Ovary (tissue), 9 donors: ENCODE measurements around the gene XCL2. TPM values are rescaled to one million over a fixed set of nuclear protein-coding genes. Genes with fewer than 3 reads are reported as not detected.
"Not testable (repeated sequence)": the region's sequence is repeated elsewhere in the genome, so short reads cannot be mapped to it uniquely, and the experiment has no call there.

Experiments
- DNase-seq, 5 donors: peaks; one replicate each; pipeline ENCODE4 v3.0.0-alpha.2; 2019 to 2020
- H3K27ac ChIP-seq, 2 donors: fragments of 200-600 bp; one replicate each; pipeline versions ENCODE4 v1.5.1 to v1.8.0; 2019 to 2022
- H3K27me3 ChIP-seq: fragments of 200-600 bp; one replicate; pipeline ENCODE4 v1.8.0; 2022
- H3K36me3 ChIP-seq: fragments of 200-600 bp; sonication (generic); one replicate; pipeline ENCODE4 v1.5.1; 2019
- H3K4me1 ChIP-seq: one replicate; pipeline ENCODE4 v1.8.1; 2013; ENCODE audit warnings: mild to moderate bottlenecking, moderate library complexity; ENCODE audit not compliant: insufficient read depth
- H3K4me3 ChIP-seq: fragments of 200-600 bp; sonication (generic); one replicate; pipeline ENCODE4 v1.5.1; 2017
- H3K9me3 ChIP-seq, 2 donors: fragments of 200-600 bp in 1 of 2; sonication (generic) in 1 of 2; one replicate each; pipeline versions ENCODE4 v1.5.1 to v1.8.1; 2013 to 2019; ENCODE audit warnings: mild to moderate bottlenecking in 1 of 2, moderate library complexity in 1 of 2
- EP300 ChIP-seq: sonication (generic); formaldehyde crosslinking; IDR thresholded peaks from one replicate; pipeline ENCODE4 v1.6.1; 2017; ENCODE audit warnings: antibody characterized with exemption
- POLR2A ChIP-seq: fragments of 450-650 bp; IDR thresholded peaks from one replicate; pipeline ENCODE4 v1.6.1; 2017; ENCODE audit warnings: antibody characterized with exemption, mild to moderate bottlenecking, moderate library complexity
- WGBS, 3 donors: extraction: QIAGEN DNeasy Blood & Tissue Kit in 1 of 3; methylation state at CpG; one replicate each; pipeline versions ENCODE4 v1.1.5 to v1.1.7; 2013 to 2017; 5-methylcytosine and 5-hydroxymethylcytosine counted together
- intact Hi-C, 4 donors: fragments of 100-400 bp; cut with DNase I; formaldehyde crosslinking; loops; one replicate each; pipeline versions ENCODE4 v1.11.0 to v1.15.1; 2022 to 2023
- polyA plus RNA-seq, 2 donors: library from polyadenylated mRNA; stranded (reverse); fragments of 200-250 nt in 1 of 2; fragments of 350-450 nt in 1 of 2; fragmentation: Illumina TruSeq in 1 of 2; extraction: RNeasy Lipid Tissue Mini Kit (QIAGEN cat#74804) in 1 of 2; gene quantifications; one replicate each; pipeline ENCODE4 v1.2.3, GENCODE V29; 2013 to 2014
- total RNA-seq, 7 donors: library from RNA; depleted of rRNA in 2 of 7; stranded (reverse); fragments of >200 nt in 2 of 7; fragmentation: NEBNext Ultra II Directional in 3 of 7; extraction: Animal tissue kit (Norgen Biotek cat#: 25700) in 3 of 7; gene quantifications; one replicate each; pipeline versions ENCODE4 v1.1.0 to v1.2.4, GENCODE V29; 2016 to 2023
- TF ChIP-seq, protein P1 (sequence below), 3 donors: fragments of 450-650 bp in 2 of 3; fragments of 200-600 bp in 1 of 3; IDR thresholded peaks; one replicate each; pipeline versions ENCODE4 v1.5.1 to v1.8.0; 2016 to 2022; ENCODE audit warnings: antibody characterized with exemption in 3 of 3, mild to moderate bottlenecking in 1 of 3
- donor health status: DM: no; HTN: no; CAD: no; lungs with moderate emphysema.
- donor health status: DM: no; HTN: no; CAD: no.
- donor health status: Bipolar disorder and iron deficiency.
- donor health status: DM: yes; HTN: yes; CAD: no.
- donor health status: DM: no; HTN: no; CAD: no.
- donor health status: DM: yes; HTN: yes; CAD: no.

The XCL2 gene
- total and polyA plus RNA-seq, 9 donors, result 0.48 to 3.9 (median 0.70) TPM; not detected in 3

DNA sequence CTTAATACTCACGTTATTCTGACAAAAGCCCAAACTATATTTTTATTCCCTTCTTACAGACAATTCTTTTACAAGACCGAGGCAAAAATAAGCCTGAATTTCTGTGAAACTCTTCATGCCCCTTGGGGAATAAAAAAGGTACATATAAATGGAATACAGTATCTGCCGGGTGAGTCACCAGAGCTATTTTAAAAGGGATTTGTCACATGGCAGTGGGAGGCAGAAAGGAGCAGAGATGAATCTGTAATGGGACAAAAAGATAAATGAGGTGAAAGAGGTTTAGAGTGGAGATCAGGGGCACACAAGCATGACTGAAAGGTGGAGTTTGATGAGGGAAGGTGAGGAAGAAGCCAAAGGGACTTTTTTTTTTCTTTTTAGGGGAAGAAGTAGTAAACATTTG, 41.4 kb upstream of the XCL2 start:
- no peak for DNase-seq
- H3K9me3 ChIP-seq, result no peaks in the 10 kb centered on the region
- TF ChIP-seq EP300 (no peak), POLR2A (no peak)
- TF ChIP-seq, protein P1, sequence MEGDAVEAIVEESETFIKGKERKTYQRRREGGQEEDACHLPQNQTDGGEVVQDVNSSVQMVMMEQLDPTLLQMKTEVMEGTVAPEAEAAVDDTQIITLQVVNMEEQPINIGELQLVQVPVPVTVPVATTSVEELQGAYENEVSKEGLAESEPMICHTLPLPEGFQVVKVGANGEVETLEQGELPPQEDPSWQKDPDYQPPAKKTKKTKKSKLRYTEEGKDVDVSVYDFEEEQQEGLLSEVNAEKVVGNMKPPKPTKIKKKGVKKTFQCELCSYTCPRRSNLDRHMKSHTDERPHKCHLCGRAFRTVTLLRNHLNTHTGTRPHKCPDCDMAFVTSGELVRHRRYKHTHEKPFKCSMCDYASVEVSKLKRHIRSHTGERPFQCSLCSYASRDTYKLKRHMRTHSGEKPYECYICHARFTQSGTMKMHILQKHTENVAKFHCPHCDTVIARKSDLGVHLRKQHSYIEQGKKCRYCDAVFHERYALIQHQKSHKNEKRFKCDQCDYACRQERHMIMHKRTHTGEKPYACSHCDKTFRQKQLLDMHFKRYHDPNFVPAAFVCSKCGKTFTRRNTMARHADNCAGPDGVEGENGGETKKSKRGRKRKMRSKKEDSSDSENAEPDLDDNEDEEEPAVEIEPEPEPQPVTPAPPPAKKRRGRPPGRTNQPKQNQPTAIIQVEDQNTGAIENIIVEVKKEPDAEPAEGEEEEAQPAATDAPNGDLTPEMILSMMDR (IDR thresholded peaks at IDR 0.05), result no peak
- no peaks in the 10 kb centered on the region for H3K36me3 ChIP-seq
- intact Hi-C loops, result loop anchor here in 2 of 4 donors (10.0 kb wide), 2 partner anchors 140 to 150 kb away; no protein-coding TSS in a partner anchor
- no peaks in the 10 kb centered on the region for H3K27me3 ChIP-seq
- no peak overlapping the region for H3K4me3 ChIP-seq
- H3K4me1 ChIP-seq, result no peaks in the 10 kb centered on the region
- H3K27ac ChIP-seq, result no peak overlapping the region
- WGBS, 3 donors, result 57 to 70% (median 61%) methylated on average over 3 of the region's 3 CpGs

DNA sequence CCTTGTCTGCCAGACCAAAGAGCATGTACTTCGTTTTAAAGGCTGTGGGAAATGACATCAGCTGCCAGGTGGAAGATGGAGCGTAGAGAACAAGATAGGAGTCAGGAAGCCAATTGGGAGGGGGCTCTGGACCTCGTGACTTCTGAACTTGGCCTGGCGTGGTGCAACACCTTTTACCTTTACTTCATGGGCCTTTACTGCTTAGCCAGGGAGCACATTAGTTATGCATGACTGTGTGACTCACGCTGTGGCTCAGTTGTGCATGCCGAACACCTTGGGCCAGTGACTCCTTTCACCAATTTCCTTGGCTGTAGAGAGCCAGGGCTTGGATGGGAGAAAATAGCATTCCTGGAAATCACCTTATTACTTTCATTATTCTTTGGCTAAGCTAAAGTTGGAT, 39.8 kb upstream of the XCL2 start:
- intact Hi-C loops, result loop anchor here in 2 of 4 donors (10.0 kb wide), 2 partner anchors 139 to 149 kb away; no protein-coding TSS in a partner anchor
- TF ChIP-seq POLR2A (no peak), EP300 (no peak)
- TF ChIP-seq, protein P1 (IDR thresholded peaks at IDR 0.05), result no peak
- WGBS, 3 donors, result 88 to 95% (median 93%) methylated on average over 6 of the region's 6 CpGs
- H3K4me3 ChIP-seq, result no peak overlapping the region
- DNase-seq, result no peak
- no peaks in the 10 kb centered on the region for H3K27me3 ChIP-seq
- H3K27ac ChIP-seq, result no peak overlapping the region
- no peaks in the 10 kb centered on the region for H3K9me3 ChIP-seq
- H3K4me1 ChIP-seq, result no peaks in the 10 kb centered on the region
- no peaks in the 10 kb centered on the region for H3K36me3 ChIP-seq

DNA sequence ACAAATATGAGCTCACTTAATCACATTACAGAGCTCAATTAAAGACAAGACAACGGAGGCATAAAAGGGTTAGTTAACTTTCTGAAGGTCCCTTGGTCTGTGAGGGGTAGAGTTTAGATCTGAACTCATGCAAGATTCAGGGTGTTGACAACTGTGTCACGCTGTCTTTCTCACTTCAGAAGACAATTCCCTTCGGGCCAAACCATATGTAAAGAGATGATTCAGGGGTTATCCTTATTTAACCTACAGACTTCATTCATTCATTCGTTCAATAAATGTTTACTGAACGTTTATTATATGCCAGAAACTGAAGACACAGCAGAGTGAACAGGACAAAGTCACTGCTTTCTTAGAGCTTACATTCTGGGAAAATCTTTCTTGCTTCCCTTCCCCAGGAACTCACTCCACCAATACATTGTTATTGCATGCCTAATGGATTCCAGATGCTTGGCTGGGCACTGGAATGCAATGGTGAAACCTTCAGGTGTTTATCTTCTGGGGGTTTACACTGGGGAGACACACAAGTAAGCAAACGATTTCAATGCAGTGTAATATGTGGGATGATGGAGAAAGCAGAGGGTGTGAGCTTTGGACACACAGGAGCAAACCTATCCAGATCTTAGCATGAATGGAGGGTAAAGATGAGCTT, 39.0 kb upstream of the XCL2 start:
- no peaks in the 10 kb centered on the region for H3K36me3 ChIP-seq
- no peaks in the 10 kb centered on the region for H3K27me3 ChIP-seq
- TF ChIP-seq EP300 (no peak), POLR2A (no peak)
- TF ChIP-seq, protein P1 (IDR thresholded peaks at IDR 0.05), result no peak
- H3K27ac ChIP-seq, result no peak overlapping the region
- intact Hi-C loops, result loop anchor here in 2 of 4 donors (10.0 kb wide), 2 partner anchors 138 to 148 kb away; no protein-coding TSS in a partner anchor
- WGBS, 3 donors, result 56 to 60% (median 56%) methylated on average over 6 of the region's 6 CpGs
- H3K4me3 ChIP-seq, result no peak overlapping the region
- no peaks in the 10 kb centered on the region for H3K4me1 ChIP-seq
- H3K9me3 ChIP-seq, result no peaks in the 10 kb centered on the region
- DNase-seq, result no peak

DNA sequence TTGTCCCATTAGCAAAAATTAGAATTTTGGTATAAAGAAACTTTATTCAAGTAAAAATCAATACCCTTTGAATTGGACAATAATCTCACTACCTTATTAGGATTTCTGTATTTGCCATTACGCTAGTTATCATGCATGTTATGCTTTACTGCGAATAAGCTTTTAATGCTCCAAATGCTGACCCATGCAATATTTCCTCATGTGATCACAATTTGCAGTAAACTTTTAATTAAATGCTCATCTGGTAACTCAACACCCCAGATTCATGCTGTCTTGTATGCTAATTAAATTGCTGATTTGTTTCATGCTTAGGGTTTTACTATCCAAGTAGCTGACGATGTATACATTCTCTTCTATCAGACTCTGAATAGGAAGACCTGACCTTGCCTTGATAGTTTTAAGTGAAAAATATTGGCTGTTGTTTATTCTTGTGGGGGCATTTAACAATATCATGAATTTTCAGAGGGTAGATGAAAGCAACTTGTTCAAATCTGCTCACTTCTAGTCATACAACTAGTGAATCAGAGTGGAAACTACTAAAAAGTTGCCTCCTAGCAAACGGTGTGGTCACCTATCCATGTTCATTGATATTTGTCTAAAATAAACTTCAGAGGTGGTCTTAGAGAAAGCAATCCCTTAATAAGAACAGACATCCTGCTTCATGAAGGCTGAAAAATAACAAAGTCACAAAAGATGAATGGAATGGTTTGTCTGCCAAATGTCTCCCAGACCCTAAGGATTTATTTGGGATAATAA, 38.2 kb upstream of the XCL2 start:
- TF ChIP-seq EP300 (no peak), POLR2A (no peak)
- TF ChIP-seq, protein P1 (IDR thresholded peaks at IDR 0.05), result no peak
- intact Hi-C loops, result loop anchor here in 2 of 4 donors (10.0 kb wide), 2 partner anchors 137 to 147 kb away; no protein-coding TSS in a partner anchor
- WGBS, 3 donors, result 69 to 78% (median 73%) methylated on average over 4 of the region's 4 CpGs
- no peak overlapping the region for H3K27ac ChIP-seq
- no peak for DNase-seq
- no peaks in the 10 kb centered on the region for H3K4me1 ChIP-seq
- H3K9me3 ChIP-seq, result no peaks in the 10 kb centered on the region
- H3K4me3 ChIP-seq, result no peak overlapping the region
- no peaks in the 10 kb centered on the region for H3K36me3 ChIP-seq
- no peaks in the 10 kb centered on the region for H3K27me3 ChIP-seq

DNA sequence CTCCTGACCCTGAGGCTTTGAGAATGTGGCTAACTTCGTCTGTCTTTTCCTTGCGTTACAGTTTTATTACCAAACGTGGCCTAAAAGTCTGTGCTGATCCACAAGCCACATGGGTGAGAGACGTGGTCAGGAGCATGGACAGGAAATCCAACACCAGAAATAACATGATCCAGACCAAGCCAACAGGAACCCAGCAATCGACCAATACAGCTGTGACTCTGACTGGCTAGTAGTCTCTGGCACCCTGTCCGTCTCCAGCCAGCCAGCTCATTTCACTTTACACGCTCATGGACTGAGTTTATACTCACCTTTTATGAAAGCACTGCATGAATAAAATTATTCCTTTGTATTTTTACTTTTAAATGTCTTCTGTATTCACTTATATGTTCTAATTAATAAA, 37.2 kb upstream of the XCL2 start:
- not testable (repeated sequence) for H3K4me1 ChIP-seq, H3K4me3 ChIP-seq, H3K9me3 ChIP-seq, DNase-seq, H3K27me3 ChIP-seq, H3K27ac ChIP-seq, H3K36me3 ChIP-seq
- WGBS, 3 donors, result 84 to 88% (median 87%) methylated on average over 7 of the region's 7 CpGs
- intact Hi-C loops, result loop anchor here in 2 of 4 donors (10.0 kb wide), 2 partner anchors 136 to 146 kb away; no protein-coding TSS in a partner anchor

DNA sequence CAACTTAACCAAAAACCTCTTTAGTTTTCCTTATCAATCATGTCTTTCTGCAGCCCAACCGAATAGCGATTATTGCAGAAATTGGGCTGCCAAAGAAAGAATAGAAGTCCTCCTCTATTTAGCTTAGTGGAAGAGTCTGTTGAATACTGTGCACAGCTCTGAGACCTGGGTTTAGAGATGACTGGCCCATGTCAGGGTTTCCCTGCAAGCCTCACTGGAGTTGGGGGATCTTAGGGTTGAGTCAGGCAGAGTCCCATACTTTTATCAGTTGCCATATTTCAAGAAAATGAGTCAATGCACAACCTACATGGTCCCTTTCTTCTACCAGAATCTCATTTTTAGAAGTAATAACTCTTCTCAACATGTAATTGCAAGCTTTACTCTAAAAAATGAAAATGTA, 36.5 kb upstream of the XCL2 start:
- not testable (repeated sequence) for H3K4me1 ChIP-seq, H3K4me3 ChIP-seq, H3K27ac ChIP-seq, H3K36me3 ChIP-seq, H3K9me3 ChIP-seq, DNase-seq, H3K27me3 ChIP-seq
- WGBS, 3 donors, result 90 to 96% (median 93%) methylated on average over 2 of the region's 2 CpGs
- intact Hi-C loops, result loop anchor here in 2 of 4 donors (10.0 kb wide), 2 partner anchors 135 to 145 kb away; no protein-coding TSS in a partner anchor
